Right lobe of liver (tissue), 6 donors: ENCODE results near the gene TPRG1L. TPM values are rescaled to one million over a fixed set of nuclear protein-coding genes. Genes with fewer than 3 reads are reported as not detected.

ENCODE experiments used
- ATAC-seq, 4 donors: fragments of 200-7000 bp; cut with Tn5 transposase; one replicate each; pipeline ENCODE4 v1.9.1; 2020; ENCODE audit warnings: mild to moderate bottlenecking in 4 of 4, moderate library complexity in 4 of 4
- DNase-seq, 3 donors: peaks; one replicate each; pipeline ENCODE4 v3.0.0-alpha.2; 2020
- H3K27ac ChIP-seq, 3 donors: fragments of 200-600 bp; one replicate each; pipeline ENCODE4 v1.8.0; 2022
- H3K27me3 ChIP-seq, 2 donors: fragments of 200-600 bp; one replicate each; pipeline ENCODE4 v1.8.0; 2022
- H3K36me3 ChIP-seq, 4 donors: fragments of 200-600 bp; sonication (generic) in 1 of 4; one replicate each; pipeline versions ENCODE4 v1.5.1 to v1.8.0; 2017 to 2022; ENCODE audit warnings: control low read depth in 1 of 4
- H3K4me1 ChIP-seq, 4 donors: fragments of 200-600 bp; sonication (generic) in 1 of 4; one replicate each; pipeline versions ENCODE4 v1.5.1 to v1.8.0; 2017 to 2022; ENCODE audit warnings: control low read depth in 1 of 4
- H3K4me3 ChIP-seq, 3 donors: fragments of 200-600 bp; one replicate each; pipeline ENCODE4 v1.8.0; 2022
- H3K9me3 ChIP-seq, 4 donors: fragments of 200-600 bp; sonication (generic) in 1 of 4; one replicate each; pipeline versions ENCODE4 v1.5.1 to v1.8.0; 2017 to 2022; ENCODE audit warnings: control low read depth in 1 of 4
- CTCF ChIP-seq, 4 donors: fragments of 200-600 bp in 3 of 4; fragments of 450-650 bp in 1 of 4; IDR thresholded peaks; one replicate each; pipeline versions ENCODE4 v1.5.1 to v1.8.0; 2016 to 2022; ENCODE audit warnings: antibody characterized with exemption in 4 of 4, mild to moderate bottlenecking in 2 of 4
- POLR2A ChIP-seq: fragments of 450-650 bp; IDR thresholded peaks from one replicate; pipeline ENCODE4 v1.6.1; 2017; ENCODE audit warnings: antibody characterized with exemption, mild to moderate bottlenecking
- WGBS: methylation state at CpG from one replicate; pipeline ENCODE4 v1.1.6; 2018; ENCODE audit warnings: low coverage, low lambda C conversion rate; ENCODE audit not compliant: insufficient coverage; ENCODE audit errors: missing lambda C conversion rate; 5-methylcytosine and 5-hydroxymethylcytosine counted together
- intact Hi-C, 2 donors: fragments of 100-400 bp; cut with DNase I; formaldehyde crosslinking; loops; one replicate each; pipeline versions ENCODE4 v1.11.2 to v1.14.1; 2022
- total RNA-seq, 6 experiments: library from RNA; depleted of rRNA in 2 of 6; stranded (reverse); fragments of >200 nt in 2 of 6; fragmentation: NEBNext Ultra II Directional in 3 of 6; extraction: Animal tissue kit (Norgen Biotek cat#: 25700) in 3 of 6; gene quantifications; one replicate each; pipeline versions ENCODE4 v1.1.0 to v1.2.4, GENCODE V29; 2016 to 2023
- donor health status: DM: no; HTN: yes; CAD: no.
- donor health status: DM: no; HTN: no; CAD: no.
- donor health status: DM: no; HTN: no; CAD: no.
- donor health status: DM: no; HTN: yes; CAD: no.
- donor health status: DM: no; HTN: yes; CAD: no.

TPRG1L gene
- total RNA-seq, 6 experiments from 2014 or later: 42.5 to 54.6 (median 53.4) TPM

DNA sequence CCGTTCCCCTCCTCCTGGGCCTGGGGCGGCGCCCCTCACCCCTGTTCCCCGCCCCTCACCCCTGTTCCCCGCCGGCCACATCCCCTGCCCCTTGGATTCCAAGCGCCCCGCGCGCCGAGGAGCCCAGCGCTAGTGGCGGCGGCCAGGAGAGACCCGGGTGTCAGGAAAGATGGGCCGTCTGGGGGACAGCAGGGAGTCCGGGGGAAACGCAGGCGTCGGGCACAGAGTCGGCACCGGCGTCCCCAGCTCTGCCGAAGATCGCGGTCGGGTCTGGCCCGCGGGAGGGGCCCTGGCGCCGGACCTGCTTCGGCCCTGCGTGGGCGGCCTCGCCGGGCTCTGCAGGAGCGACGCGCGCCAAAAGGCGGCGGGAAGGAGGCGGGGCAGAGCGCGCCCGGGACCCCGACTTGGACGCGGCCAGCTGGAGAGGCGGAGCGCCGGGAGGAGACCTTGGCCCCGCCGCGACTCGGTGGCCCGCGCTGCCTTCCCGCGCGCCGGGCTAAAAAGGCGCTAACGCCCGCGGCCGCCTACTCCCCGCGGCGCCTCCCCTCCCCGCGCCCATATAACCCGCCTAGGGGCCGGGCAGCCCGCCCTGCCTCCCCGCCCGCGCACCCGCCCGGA lies 27.2 kb downstream of the TPRG1L start, which contains the start of gene TP73:
Gene TP73, plus strand, starts transcription at position 587 of the 618 bp plus-strand sequence. CDS start 29,850 bp downstream, outside the sequence.
- intact Hi-C loops: no loop called here

GRCh38 chr1:3652548-3653285 lies 27.9 kb downstream of the TPRG1L start:
- DNase-seq: peak; percentile 31 to 51 (median 46)
- Histone ChIP-seq H3K36me3 (no peaks in the 10 kb centered on the region), H3K27me3 (peaks cover 10 to 33% of the 10 kb centered on the region in 2 donors), H3K4me3 (peak overlapping the region in 2 of 3 donors; percentile 20 to 35), H3K27ac (no peak overlapping the region), H3K9me3 (no peaks in the 10 kb centered on the region), H3K4me1 (peaks cover 0 to 26% (median 0%) of the 10 kb centered on the region in 4 donors)
- peak in 1 of 4 donors; percentile 24 for ATAC-seq
- no CpG with 5 or more reads among the region's 68 CpGs for WGBS
- TF ChIP-seq POLR2A (no peak), CTCF (IDR thresholded peaks at IDR 0.05) (no peak)
- intact Hi-C loops: no loop called here

More for the DNA sequence above, 27.2 kb downstream of the TPRG1L start, which contains the start of gene TP73:
- ATAC-seq (peak in 3 of 4 donors; percentile 4 to 33 (median 21)), DNase-seq (peak; percentile 23 to 55 (median 47))
- Histone ChIP-seq H3K36me3 (peaks cover 0 to 2% (median 0%) of the 10 kb centered on the region in 4 donors), H3K4me1 (peaks cover 0 to 26% (median 0%) of the 10 kb centered on the region in 4 donors), H3K27me3 (peaks cover 10 to 33% of the 10 kb centered on the region in 2 donors), H3K27ac (no peak within 1 kb of the TSS), H3K4me3 (peak within 1 kb of the TSS in 2 of 3 donors; percentile 20 to 35), H3K9me3 (no peaks in the 10 kb centered on the region)
- 4% methylated on average over 5 of the region's 80 CpGs for WGBS
- TF ChIP-seq POLR2A (no peak), CTCF (IDR thresholded peaks at IDR 0.05) (no peak)

- Histone ChIP-seq H3K27ac (no peak overlapping the region), H3K27me3 (peaks cover 10 to 33% of the 10 kb centered on the region in 2 donors), H3K4me1 (peaks cover 0 to 24% (median 0%) of the 10 kb centered on the region in 4 donors), H3K4me3 (no peak overlapping the region), H3K9me3 (no peaks in the 10 kb centered on the region), H3K36me3 (no peaks in the 10 kb centered on the region)
- TF ChIP-seq POLR2A (no peak), CTCF (IDR thresholded peaks at IDR 0.05) (no peak)
- DNase-seq (no peak), ATAC-seq (no peak)
- no CpG with 5 or more reads among the region's 10 CpGs for WGBS
- intact Hi-C loops: no loop called here
Measured at GRCh38 chr1:3653286-3653618, 28.4 kb downstream of the TPRG1L start.

- no peak for TF ChIP-seq POLR2A
- peaks cover 0 to 12% (median 0%) of the 10 kb centered on the region in 4 donors for H3K4me1 ChIP-seq
- intact Hi-C loops: no loop called here
- H3K27me3 ChIP-seq: peaks cover 10 to 33% of the 10 kb centered on the region in 2 donors
- no peak for ATAC-seq
- no peaks in the 10 kb centered on the region for H3K36me3 ChIP-seq
- 85% methylated on average over 6 of the region's 22 CpGs for WGBS
- DNase-seq: peak in 2 of 3 donors; percentile 33 to 39
- no peak overlapping the region for H3K4me3 ChIP-seq
- H3K27ac ChIP-seq: no peak overlapping the region
- H3K9me3 ChIP-seq: no peaks in the 10 kb centered on the region
Measured at GRCh38 chr1:3654549-3655281, 29.9 kb downstream of the TPRG1L start.
